Left kidney (tissue), 2 donors: ENCODE results near the gene SCN1B. TPM values are rescaled to one million over a fixed set of nuclear protein-coding genes. Genes with fewer than 3 reads are reported as not detected.
"Not testable (repeated sequence)": the region's sequence is repeated elsewhere in the genome, so short reads cannot be mapped to it uniquely, and the experiment has no call there.

ENCODE experiments used
- DNase-seq: peaks from one replicate; pipeline ENCODE4 v3.0.0-alpha.2; 2013
- polyA plus RNA-seq: library from polyadenylated mRNA; unstranded; fragments of 120-200 nt; gene quantifications from one replicate; pipeline ENCODE4 v1.2.1, GENCODE V29; 2013; ENCODE audit not compliant: insufficient read length

The SCN1B gene
- polyA plus RNA-seq, 1 donor, result 0.96 TPM

DNA sequence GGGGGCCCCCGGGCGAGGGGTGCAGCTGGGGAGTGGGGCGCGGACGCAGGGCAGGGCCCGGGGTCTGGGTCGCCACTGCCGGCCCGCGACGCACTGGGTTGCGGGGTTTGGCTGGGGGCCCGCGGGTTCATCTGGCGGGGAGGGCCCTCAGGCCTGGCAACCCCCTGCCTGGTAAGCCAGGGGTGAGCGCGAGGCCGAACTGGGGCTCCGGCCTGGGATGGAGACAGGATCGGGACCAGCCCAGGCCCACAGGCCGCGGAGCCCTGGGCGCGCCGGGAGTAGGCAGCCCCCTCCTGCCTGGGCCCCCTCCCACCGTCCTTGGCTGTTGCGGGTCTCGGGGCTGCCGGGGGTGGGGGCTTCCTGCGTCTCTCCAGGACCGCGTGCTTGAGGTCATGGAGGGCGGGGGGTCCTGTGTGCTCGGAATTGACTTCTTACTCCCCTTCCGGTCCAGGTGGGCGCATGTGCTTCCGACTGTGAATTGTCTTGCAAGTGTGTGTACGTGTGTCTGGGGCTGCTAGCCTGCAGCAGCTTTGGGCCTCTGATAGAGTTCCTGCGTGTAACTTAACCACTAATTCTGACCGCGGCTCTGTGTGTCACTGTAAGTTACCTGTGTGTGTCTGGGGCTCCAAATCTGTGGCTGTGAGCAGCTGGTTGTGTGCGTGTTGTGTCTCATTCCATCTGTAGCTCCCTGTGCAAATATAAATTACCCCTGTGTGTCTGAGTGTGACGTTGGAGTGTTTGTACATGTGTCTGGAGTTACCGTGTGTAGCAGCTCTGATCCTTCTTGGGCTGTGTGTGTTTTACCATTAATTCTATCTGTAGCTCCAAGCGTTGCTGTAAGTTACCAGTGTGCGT, 29.4 kb upstream of the SCN1B start:
- DNase-seq, result no peak

GRCh38 chr19:35002037-35002535, 28.2 kb upstream of the SCN1B start:
- DNase-seq, result no peak

DNA sequence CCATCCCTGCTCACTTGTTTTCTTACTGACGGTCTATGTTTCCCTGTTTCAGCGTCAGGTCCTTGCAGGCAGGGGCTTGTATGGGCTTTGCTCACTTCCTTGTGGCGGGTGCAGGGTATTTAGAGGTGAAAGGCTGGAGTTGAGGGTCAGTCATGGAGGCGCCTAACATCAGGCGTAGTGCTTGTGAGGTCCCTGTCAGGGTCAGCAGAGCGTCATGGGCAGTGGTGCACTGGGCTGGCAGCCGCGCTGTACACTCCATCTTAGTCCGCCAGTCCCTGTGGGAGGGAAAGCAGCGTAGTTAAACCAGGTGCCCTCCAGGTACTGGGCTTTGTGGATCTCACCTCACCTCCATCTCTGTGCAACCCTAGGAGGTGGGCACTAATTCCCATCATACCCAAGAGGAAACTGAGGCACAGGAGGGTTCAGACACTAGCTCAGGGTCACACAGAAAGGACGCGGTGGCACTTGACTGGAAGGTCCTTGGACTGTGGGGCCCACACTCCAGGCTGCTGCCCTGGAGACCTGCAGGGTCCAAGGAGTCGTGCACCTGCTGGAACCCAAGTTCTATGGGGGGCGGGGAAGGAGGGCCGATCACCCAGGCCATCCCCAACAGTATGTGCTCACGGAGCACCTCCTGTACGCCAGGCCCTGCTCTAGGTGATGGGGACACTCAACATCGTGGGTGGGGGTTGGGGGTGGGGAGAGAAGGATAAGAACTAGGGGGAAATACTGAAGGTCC, 25.6 kb upstream of the SCN1B start:
- no peak for DNase-seq

- DNase-seq, result no peak
Measured at GRCh38 chr19:35005256-35005977, 24.9 kb upstream of the SCN1B start.

DNA sequence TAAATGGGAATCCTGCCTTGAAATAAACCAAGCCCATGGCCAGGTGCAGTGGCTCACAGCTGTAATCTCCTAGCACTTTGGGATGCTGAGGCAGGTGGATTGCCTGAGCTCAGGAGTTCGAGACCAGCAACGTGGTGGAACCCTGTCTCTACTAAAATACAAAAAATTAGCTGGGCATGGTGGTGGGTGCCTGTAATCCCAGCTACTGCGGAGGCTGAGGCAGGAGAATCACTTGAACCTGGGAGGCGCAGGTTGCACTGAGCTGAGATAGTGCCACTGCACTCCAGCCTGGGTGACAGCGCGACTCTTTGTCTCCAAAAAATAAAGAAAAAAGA, 24.3 kb upstream of the SCN1B start:
- DNase-seq, result not testable (repeated sequence)

GRCh38 chr19:35006342-35006998, 23.8 kb upstream of the SCN1B start:
- no peak for DNase-seq

DNA sequence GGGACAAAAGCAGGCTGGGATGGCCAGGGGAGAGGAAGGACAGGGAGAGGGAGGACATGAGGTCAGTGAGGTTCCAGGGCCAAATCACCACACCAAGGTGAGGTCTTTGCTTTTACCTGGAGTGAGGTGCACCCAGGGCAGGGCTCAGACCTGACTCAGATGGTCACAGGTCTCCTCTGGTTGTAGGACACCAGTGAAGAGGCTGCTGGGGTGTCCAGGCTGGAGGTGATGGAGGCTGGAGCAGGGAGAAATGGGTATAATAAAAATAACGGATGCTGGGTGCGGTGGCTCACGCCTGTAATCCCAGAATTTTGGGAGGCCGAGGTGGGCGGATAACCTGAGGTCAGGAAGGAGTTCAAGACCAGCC, 23.3 kb upstream of the SCN1B start:
- DNase-seq, result no peak

DNA sequence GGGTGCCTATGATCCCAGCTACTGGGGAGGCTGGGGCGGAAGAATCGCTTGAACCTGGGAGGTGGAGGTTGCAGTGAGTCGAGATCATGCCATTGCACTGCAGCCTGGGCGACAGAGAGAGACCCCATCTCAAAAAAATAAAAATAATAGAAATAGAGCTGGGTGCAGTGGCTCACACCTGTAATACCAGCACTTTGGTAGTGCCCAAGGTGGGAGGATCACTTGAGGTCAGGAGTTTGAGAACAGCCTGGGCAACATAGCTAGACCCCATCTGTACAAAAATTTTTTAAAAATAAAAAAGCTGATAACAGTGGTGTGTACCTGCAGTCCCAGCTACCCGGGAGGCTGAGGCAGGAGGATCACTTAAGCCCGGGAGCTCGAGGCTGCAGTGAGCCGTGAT, 22.8 kb upstream of the SCN1B start:
- DNase-seq, result not testable (repeated sequence)

DNA sequence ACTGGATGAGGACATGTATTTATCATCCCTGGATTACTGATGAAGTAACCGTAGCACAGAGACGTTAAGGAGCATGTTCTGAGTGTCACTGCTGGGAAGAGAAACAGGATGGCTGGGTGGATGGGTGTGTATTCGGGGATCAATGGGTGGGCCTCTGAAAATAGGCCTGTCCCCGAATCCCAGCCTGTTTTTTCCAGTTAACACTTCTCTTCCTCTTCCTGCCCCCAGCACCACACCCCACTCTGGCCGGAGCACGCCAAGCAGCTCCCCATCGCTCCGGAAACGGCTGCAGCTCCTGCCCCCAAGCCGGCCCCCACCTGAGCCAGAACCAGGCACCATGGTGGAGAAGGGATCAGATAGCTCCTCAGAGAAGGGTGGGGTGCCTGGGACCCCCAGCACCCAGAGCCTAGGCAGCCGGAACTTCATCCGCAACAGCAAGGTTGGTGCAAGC, 21.4 kb upstream of the SCN1B start:
- no peak for DNase-seq

- DNase-seq, result no peak
Measured at GRCh38 chr19:35009424-35010415, 20.6 kb upstream of the SCN1B start.

DNA sequence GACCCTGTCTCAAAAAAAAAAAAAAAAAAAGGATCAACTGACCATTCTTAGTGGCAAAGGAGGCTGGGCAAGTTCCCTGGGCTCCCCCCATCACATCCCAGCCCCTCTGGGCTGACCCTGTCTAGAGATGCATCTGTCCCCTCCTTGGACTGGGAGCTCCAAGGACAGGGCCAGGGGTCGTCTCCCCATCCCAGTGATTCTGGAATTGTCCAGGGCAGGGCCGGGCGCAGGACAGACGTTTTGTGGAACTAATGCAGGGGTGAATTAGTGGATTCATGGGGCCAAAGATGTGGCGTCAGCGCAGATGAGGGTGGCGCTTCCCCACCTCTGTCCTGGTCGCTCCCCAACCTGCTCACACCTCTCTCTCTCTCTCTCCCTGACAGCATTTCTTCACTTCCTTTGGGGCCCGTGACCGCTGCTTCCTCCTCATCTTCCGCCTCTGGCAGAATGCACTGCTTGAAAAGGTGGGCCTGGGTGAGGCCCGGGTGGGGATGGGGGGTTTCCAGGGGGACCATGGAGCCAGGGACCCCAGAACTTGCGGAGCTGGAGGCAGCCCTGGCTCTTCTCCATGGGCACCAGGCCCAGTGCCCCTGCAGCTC, 19.1 kb upstream of the SCN1B start:
- DNase-seq, result no peak

- DNase-seq, result no peak
Measured at GRCh38 chr19:35011737-35012682, 18.3 kb upstream of the SCN1B start.

DNA sequence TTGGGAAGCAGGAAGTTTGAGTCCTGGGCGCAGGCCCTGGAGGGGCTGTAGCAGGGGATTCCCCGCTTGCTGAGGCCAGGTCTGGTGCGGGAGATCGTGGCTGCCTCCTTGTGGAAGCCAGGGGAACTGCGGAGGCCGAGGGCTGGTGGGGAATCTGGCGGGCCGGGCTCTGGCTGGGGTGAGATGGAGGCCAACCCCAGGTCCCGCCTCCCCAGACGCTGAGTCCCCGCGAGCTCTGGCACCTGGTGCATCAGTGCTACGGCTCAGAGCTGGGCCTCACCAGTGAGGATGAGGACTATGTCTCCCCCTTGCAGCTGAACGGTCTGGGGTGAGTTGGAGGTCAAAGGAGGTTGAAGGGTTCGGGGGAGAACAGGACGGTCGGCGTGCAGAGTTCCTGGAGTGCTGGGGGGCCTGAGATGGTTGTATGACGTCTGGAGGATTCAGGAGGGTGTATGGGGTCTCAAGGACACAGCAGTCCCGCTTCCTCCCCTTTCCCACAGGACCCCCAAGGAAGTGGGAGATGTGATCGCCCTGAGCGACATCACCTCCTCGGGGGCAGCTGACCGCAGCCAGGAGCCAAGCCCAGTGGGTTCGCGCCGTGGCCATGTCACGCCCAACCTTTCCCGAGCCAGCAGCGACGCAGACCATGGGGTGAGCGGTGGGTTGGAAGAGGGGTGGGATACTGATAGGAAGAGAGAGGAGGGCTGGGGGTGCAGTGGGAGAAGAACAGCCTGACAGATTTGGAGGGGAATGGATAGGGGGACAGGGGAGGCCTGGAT, 17.0 kb upstream of the SCN1B start:
- peak; percentile 33 for DNase-seq

GRCh38 chr19:35013820-35014754, 16.2 kb upstream of the SCN1B start:
- no peak for DNase-seq

DNA sequence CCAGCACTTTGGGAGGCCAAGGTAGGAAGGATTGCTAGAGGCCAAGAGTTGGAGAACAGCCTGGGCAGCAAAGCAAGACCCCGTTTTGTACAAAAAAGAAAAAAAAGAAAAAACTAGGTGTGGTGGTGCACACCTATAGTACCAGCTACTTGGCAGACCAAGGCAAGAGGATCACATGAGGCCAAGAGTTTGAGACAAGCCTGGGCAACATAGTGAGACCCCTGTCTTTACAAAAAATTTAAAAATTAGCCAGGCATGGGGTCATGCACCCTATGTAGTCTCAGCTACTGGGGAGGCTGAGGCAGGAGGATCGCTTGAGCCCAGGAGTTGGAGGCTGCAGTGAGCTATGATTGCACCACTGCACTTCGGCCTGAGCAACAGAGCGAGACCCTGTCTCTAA, 15.5 kb upstream of the SCN1B start:
- not testable (repeated sequence) for DNase-seq

DNA sequence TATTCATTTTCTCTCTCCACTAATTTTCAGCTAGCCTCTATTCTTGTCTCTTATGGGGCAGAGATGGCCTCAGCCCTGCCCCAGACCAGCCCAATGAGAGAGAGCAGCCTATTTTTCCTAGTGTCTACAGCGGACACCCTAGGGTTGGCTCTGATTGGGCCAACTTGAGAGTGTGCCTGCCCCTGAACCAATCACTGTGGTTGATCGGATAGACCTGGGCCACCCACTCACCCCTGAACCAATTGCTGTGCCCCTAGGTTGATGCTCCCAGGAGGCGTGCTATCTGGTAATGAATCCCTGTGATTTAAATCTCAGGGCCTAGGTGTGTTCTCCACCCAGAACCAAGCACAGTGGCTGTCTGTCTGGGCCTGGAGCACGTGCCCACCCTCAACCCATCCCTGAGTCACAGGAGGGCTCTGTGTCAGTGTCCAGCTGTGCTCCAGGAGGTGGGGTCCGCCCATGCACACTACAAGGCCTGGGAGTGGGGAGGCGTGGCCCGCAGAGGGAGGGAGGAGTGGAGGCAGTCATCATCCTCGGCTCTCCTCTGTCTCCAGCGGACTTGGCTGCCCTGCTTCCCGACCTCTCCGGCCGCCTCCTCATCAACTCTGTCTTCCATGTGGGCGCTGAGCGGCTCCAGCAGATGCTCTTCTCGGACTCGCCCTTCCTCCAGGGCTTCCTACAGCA, 14.9 kb upstream of the SCN1B start:
- DNase-seq, result no peak

DNA sequence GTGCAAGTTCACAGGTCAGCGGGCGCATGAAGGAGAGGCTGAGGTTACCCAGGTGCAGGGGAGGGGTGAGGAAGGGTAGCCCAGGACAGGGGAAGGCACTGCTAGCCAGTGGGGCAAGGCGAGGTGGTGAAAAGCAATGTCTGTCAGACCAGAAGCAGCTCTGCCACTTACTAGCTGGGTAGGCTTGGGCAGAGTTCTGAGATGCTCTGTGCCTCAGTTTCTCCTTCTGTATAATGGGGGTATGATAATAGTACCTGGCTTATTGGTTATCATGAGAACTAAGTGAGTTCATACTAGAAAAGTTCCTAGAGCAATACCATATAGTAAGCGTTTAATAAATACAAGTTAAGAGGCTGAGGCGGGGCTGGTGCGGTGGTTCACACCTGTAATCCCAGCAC, 14.3 kb upstream of the SCN1B start:
- no peak for DNase-seq
